ENCODE results near the gene UBA6.
A peak's percentile ranks its signal among the peaks of the same experiment; 100 is the strongest.
"Not testable (repeated sequence)": the region's sequence is repeated elsewhere in the genome, so short reads cannot be mapped to it uniquely, and the experiment has no call there.

Gene UBA6

DNA sequence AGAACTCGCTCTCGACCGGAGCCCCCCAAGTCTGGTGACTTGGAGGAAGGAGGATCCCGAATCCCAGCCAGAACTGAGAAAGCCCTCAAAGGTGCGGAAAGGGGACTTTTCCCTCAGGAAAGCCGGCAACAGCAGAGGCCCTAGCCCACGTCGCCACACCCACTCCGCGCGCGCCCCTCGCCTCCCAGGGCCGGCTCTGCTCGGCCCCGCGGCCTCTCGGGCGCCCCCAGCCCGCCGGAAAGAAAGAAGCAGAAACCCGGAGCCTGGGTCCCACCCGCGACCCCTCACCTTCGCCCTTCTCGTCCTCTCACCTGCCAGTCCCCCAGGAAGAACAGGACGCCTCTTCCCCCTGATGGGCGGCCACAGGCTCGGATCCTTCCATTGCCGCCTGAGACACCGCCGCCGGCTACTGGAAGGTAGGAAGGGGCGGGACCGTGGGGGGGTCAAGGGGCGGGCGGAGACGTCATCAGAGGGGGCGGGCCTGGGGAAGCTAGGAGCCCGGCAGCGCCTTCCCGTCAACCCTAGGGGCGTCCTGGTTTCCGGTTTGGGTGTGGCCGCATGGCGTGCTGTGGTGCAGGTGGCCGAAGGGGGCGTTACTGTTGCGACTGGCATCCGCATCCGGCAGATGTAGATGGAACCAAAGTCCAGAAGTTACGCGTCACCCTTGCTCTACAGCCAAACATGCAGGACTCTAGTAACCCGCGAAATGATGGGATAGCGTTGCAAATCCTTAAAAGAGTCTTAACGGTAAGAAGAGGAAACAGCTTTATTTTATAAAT is at the start of gene UBA6:
UBA6 (minus strand) TSS at position 418 of the 779 bp plus-strand sequence; CDS start at position 382, 36 bp downstream.
- DNase-seq: peak; percentile 96

GRCh38 chr4:67750691-67751090 is 49.7 kb upstream of the UBA6 start:
- no peak for DNase-seq

DNA sequence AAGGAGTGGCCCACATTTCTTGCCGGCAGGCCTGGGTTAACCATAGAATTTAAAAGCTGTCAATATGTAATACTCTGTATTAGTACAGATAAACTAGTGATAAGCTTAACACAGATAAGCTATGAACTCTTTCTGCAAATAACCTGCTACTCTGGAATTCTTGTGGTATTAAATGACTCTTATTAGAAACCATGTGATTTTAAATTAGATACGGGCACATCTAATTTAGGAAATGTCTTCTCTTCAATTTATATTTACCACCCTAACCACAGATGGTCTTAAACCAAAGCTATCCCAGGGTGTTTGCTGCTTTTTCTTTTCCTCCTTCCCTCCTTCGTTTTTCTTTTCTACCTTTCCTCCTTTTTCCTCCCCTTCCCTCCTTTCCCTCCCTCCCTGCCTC is 48.3 kb upstream of the UBA6 start:
- no peak for DNase-seq

GRCh38 chr4:67746797-67747495 is 46.0 kb upstream of the UBA6 start:
- DNase-seq: no peak

DNA sequence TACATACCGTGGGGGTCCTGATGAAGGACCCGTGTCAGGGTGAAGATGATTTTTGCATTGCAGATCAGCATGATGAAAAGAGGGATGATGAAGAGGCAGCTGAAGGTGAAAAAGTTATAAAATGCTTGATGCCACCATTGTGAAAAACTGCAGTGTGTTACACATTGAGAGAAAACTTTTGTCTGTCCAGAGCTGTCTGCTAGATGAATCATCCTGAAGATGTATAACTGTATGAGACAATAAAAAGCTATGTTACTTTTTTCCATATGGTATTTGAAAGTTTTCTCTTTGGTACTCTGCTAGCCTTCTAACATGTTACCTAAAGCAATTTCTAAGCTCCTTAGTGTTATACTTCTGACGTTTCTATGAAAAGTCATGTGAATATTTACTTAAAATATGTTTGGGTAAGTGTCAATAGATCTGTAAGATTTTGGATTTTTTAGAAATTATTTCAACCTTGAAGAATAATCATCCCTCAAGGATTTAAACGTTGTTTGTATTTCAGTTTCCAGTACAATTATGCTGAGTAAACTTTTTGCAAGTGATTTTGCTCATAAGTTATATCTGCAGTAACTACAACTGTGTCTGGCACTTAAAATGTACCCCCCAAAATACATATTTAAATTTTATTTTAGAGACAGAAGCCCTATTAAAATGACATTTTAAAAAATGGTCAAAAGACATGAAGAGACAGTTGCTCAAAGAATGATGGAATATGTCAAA is 43.8 kb upstream of the UBA6 start:
- DNase-seq: no peak

DNA sequence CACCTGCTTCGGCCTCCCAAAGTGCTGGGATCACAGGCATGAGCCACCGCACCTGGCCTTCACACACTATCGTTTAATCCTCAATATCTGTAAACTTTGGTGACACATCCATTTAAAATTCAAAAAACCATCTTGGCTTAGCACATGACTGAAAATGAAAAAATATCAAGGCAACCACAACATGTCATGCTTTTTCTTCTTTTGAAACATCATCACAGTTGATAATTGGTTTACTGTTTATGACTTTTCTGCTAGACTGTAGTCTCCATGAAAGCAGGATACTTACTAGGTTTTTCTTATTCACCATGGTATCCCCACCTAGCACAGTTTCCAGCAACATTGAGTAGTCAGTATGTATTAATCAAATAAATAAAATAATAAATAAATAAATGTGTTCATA is 42.2 kb upstream of the UBA6 start:
- no peak for DNase-seq

- DNase-seq: no peak
Observed at GRCh38 chr4:67736262-67736661, 35.3 kb upstream of the UBA6 start.

- DNase-seq: no peak
Observed at GRCh38 chr4:67735325-67735724, 34.4 kb upstream of the UBA6 start.

- DNase-seq: not testable (repeated sequence)
Observed at GRCh38 chr4:67730511-67730910, 29.6 kb upstream of the UBA6 start.

DNA sequence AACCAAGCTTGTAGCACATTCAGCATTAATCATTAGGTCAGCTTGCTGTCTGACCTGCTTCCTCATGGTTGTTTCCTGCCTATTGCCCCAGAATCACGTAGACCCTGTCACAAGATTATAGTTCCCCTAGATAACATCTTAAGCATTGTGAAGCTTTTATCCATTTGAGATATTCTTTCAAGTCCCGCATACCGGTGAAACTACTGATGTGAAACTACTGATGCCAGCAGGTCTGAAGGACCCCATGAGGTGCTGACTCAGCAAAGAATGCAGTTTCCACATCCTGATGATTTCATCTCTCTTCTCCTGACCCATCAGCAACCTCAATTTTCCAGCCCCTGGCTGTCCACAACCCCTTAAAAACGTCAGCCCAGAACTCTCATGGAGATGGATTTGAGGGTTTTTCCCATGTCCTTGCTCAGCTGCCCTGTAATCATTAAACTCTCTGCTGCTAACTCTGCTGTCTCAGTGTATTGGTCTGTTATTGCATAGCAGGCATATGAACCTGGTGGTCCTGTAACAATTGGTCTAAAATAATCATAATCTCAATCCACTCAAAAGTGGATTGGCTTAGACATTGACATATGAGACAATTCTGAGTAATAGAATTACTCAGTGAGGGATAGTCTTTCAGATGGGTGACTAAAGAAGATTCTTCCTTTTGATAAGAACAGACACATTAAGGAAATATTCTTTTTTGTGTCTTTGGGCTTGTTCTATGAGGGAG is 26.3 kb upstream of the UBA6 start:
- no peak for DNase-seq

DNA sequence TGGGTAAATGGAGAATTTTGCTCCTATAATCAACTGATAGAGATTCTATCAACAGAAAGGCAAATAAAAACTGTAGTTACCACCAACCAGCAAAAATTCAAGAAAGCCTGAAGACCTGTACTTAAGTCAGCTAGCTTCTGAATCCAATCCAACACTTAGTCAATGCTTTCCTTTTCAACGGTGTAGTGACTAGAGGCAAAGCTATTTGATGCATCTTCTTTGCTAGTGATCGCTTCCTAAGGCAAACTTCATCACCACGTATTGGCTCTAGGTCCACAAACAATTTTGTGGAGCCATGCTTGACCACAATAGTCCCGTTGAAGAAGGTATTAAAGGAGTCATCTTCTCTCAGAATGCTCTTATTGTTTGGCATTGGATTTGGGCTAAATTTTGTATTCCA is 25.0 kb upstream of the UBA6 start:
- DNase-seq: no peak

DNA sequence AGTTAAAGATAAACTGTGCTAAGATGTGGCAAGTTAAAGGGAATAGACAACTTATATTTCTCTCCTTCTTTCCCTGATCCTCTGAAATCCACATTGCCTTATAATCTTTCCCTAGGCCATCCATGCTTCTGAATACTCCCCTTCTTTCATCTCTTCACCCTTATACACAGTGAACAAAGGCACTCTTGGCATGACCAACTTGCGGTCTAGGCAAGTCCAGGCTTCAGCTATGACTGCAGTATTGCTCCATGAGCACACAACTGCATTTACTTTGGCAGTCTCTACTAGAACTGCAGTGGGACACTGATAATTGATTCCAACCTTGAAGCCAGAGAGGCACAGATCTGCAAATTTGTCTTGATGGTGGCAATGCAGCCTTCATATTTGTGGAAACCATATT is 24.2 kb upstream of the UBA6 start:
- DNase-seq: no peak

DNA sequence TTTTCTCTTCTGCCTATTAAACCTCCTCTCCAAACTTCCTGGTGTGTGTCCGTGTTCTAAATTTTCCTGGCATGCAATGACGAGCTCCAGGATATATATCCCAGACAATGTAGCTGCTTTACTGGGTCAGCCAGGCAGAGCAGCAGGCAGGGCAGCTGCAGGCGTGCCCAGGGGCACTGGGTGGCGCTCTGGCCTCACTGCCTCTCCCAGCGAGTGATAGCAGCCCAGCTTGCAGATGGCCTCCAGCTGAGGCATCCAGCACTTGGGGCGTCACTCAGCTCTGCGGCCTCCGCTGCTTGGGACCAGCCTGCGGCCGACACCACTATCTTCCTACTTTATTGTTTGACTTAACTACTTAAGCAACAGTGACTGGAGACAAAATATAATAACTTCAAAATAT is 23.0 kb upstream of the UBA6 start:
- DNase-seq: no peak

- DNase-seq: no peak
Observed at GRCh38 chr4:67723341-67723740, 22.4 kb upstream of the UBA6 start.

- no peak for DNase-seq
Observed at GRCh38 chr4:67721770-67722597, 21.0 kb upstream of the UBA6 start.

DNA sequence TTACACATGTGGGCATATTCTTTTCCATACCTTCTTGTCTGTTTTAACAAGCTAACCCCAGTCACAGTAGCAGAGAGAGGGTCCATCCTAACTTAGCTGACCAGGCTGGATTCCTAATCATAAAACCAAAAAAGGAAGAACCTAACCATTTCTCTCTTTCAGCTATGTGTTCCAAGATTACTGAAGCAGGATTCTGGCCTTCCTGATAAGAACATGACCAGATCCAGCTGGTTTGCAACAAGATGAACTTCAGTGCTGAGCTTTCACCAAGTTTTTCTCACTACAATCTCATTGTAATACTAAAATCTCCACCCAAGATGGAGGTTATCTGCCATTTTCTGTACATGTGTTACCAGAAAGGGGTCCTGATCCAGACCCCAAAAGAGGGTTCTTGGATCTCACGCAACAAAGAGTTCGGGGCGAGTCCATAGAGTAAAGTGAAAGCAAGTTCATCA is 20.4 kb upstream of the UBA6 start:
- no peak for DNase-seq

DNA sequence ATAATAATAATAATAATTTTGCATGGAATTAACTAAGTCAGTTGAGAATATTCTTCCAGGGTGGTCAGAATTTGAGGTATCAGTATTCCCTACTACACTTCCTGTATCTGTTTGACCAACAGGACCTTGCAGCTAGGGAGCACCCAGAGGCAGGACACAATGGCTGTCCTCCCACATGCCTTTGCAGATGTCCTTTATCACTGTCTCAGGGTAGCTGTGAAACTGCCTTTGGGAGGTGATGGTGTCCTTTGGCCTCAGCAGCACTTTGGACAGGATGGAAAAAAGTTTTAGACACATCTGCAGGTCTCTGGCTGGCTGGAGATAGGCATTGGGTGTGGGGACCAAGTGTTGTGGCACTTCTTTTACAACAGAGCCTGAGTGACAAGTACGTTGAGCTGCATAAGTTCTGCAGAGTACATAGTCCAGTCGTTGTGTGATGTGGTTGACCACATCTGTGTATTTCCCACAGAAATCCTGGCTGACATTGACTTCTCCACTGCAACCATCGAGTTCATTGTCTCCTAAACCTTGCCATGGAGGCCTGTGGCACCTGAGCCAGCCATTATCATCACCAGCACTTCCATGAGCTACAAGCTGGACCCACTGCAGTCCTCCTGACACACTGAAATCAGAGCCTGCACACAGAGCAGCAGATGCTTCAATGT is 19.1 kb upstream of the UBA6 start:
- DNase-seq: no peak

DNA sequence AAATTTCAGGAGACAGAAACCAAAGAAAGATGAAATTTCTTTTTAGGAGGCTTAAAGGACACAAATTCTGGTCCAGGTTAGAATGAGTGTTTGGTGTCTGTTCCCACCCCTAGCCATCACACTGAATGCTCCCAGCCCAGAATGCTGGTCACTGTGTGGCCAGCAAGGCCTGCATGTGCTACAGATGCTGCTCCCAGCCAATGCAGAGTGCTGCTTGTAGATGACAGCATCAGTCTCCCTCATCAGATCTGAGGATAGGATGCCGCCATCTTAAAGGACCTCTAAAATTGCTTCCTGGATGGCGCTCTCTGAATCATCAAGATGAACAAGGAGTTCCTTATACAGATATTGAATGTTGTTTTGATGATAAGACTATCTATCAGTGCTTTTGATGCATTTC is 17.9 kb upstream of the UBA6 start:
- no peak for DNase-seq

DNA sequence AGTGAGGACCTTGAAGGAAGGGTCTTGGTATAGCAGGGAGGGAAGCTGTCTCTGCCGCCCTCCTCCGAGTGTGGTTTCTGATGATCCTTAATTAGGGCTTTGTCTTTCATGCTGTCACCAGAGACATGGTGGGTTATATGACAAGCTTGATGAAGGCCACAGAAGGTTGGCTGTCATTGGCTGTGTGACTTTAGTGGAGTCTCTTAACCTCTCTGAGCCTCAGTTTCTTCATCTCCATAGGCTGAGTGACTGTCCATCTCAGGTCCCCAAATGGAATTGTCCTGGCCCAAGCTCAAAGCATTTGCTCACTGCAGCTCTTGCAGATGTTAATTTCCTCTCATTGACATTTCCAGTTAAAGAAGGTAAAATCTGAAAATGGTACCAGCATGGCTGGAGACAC is 16.6 kb upstream of the UBA6 start:
- DNase-seq: no peak

GRCh38 chr4:67714955-67715354 is 14.0 kb upstream of the UBA6 start:
- no peak for DNase-seq

DNA sequence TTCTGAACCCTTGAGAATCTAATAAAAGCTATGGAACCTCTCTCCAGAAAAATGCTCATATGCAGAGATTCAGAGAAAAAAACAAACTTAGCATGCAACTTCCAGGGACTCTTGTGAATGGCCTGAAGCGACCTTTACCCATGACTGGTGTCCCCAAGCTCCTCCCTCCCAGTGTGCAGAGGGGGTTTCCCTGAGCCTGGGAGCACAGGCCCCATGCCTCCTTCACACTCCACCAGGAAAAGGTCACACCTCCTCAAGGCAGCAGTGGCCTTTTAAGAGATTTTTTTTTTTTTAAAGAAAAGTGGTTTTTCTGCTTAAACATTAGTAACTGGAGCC is 13.3 kb upstream of the UBA6 start:
- no peak for DNase-seq
